HG02938 (cell line): ENCODE results near the gene SPATA46.

Experiments used
- ATAC-seq: cut with Tn5 transposase; IDR thresholded peaks from one replicate; pipeline ENCODE4 v1.9.1; 2021; ENCODE audit warnings: mild to moderate bottlenecking, moderate library complexity; ENCODE audit not compliant: unreplicated experiment

The SPATA46 gene

DNA sequence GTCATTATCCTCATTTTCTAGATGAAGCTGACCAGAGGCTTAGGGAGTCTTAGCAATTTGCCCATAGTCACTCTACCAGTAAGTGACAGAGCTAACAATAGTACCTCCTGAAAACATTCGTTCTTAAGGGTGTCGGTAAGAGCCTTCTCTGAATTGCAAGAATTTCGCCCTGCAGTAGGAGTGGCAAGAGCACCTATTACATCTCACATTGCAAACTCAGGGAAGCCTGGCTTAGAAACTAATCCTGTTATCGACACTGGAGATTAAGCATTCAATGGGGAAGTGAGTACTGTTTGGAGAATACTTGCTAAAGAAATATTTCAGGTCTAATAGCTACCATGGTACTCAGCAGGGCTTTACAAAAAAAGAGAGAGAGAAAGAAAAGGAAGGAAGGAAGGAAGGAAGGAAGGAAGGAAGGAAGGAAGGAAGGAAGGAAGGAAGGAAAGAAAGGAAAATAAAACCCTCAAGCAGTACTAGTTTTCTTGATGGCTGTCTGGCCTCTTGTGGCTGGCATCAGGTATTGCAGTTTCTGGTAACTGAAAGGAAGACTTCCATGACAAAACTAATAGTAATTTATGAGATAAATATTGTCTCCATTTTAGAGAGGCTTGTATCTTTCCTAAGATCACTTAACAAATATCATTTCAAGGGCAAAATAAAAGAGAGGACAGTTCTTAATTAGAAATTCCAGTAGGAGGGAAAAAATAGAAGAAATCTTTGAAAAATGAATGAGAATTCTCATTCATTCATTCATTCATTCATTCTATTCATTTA is 15.3 kb upstream of the SPATA46 start:
- peak; percentile 54 for ATAC-seq

DNA sequence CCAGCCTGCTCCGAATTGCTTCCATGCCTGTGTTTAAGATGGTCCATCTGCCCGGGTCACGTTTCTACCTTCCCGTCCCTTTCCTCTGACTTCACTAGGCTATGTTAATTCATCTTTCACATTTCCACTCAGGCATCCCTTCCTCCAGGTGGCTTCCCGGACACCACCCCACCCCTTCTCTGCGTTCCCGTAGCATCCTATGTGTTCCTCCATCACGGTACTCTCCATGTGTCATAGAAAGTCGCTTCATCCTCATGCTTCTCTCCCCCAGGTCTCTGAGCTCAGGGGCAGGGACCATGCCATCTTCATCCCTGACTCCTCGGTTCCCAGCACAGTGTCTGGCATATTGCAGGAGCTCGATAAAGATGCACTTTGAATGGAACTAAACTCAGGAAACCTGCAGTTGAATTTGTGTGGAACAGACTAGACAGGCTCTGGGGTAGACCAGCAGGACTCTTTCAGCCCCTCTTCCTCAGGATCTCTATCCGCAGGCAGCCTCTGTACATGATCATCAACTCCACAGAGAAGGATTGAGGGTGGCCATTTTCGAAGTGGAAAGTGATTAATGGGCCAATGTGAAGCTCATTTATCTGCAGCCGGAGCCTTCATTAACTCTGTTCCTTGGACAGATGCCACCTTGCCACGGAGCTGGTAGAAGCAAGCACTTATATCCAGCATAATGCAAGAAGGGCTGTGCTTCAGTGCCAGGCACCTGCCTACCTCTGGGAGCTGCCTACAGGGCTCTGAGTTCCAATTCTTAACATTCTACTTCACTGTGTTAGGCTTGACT is 13.9 kb upstream of the SPATA46 start:
- ATAC-seq: no peak

DNA sequence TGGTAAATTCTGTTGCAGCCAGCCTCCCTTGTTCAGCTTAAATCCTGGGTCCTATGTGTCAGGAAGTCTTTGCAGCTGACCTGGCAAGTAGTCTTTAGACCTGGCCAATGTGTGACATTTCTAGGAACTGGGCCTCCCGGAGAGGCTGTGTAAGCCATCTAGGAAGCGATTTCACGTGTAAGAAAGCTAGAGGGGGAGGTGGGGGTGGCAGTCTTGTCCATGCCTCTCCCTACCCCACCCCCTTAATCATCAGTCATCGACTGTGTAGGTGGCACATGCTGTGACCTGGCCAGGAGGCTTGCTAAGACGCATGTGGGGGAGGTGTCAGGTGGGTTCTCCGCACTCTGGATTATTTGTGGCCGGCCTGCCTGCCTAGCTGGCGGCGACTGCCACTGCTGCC is 13.3 kb upstream of the SPATA46 start:
- ATAC-seq: no peak

DNA sequence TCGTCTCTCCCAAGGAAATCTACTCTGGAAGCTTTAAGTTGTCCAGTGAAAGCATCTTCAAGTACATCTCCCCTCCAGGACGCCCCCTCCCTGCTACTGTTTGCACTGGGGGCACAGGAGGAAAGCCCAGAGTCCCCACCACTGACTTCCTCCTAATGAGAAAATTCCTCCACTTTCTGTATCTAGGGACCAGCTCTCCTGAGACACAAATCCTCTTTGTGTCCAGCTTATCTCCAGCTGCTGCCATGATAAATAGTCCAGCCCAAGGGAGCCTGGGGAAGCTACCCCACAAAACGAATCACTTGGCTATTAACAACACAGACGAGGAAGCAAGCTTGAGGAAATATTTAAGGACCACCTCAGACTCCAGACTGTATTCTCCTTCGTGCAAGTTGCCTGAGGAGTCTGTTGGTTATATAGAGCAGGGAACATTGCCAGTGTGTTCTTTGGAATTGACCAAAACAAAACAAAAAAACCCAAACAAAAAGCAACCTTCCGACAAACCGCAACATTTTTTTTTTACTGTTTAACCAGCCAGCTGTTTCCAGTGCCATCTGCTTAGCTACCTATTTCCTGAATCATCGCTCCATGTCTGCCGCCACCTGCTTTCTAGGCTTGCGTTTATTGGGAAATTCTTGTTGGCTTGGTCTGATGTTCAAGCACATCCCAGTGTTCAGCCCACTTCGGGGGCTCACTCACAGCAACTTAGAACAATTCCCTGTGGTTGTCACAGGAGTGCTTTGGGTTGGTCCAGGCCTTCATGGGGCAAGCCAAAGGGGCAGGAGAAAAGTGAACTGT is 12.6 kb upstream of the SPATA46 start:
- ATAC-seq: no peak

DNA sequence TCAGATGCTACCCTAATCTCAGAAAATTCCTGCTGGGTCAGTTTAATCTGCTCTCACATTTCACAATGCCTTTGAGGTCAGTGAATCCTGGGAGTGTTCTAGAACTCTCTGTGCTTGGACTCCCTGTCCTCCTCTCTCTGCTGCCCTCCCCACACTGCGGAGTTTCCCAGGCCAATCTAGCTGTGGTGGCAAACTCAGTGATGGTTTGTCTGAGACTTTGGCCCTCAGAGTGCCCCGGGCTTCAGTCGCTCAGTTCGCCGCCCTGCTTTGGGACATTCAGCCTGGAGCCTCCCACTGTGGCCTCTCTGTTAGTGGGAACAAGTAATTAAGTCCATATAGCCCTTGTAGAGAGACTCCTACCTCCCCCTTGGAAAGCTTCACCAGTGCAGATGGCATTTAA is 12.0 kb upstream of the SPATA46 start:
- ATAC-seq: no peak

DNA sequence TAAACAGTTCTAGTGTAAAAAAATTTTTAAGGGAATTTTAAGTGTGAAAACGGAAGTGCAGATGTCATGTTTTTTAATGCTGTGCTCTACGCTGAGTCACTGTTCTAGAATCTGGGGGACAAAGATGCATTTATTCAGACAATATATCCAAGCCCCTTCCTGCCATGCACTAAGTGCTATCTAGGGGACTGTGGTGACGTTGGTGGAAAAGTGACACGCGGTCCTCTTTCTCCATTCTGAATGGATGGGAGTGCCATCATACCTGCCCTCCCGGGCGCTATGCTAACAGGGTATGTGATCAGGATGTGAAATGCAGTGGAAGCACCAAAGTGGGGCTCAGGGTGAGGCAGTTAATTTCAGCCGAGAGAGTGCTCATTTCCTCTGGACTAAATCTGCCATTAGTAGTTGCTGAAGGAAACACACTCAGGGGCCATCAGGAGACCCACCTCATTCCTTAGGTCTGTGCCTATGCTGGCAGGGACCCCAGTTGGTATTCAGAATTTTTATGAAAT is 11.5 kb upstream of the SPATA46 start:
- no peak for ATAC-seq

DNA sequence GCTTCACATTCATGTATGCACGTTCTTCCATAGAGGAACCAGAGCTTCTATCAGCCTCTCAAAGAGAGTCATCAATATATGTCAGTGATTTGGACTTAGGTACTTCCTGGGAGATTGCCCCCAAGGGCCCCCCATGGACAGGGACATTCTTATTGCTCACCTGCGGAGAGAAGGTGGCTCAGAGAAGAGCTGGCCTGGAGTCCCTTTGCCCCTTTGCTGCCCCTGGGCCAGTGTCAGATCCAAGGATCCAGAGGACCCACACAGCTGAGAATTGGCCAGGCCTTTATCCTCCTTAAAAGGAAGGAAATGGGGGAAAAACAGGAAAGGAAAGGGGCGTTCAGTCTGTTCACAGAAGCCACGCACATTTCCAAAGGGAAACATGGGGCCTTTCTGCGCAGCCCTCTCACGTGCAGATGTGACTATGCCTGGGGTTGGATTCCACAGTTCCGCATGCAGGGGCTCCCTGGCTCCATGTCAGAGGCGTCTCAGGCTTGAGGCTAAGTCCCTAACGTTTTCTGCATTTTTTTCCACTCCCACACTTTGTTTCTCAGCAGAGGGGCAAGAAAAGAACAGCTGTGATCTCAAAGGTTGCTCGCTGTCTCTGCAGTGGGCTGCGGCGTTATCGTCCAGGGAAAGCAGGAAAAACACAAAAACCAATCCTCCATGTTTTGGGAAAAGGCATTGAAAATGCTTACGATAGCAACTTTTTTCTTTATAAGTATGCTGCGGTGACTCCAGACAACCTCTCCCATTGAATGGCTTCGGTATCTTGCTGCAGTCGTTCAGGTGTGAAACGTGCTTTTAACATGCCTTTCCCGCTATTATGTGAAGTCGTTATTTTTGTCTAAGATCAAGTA is 10.8 kb upstream of the SPATA46 start:
- no peak for ATAC-seq

DNA sequence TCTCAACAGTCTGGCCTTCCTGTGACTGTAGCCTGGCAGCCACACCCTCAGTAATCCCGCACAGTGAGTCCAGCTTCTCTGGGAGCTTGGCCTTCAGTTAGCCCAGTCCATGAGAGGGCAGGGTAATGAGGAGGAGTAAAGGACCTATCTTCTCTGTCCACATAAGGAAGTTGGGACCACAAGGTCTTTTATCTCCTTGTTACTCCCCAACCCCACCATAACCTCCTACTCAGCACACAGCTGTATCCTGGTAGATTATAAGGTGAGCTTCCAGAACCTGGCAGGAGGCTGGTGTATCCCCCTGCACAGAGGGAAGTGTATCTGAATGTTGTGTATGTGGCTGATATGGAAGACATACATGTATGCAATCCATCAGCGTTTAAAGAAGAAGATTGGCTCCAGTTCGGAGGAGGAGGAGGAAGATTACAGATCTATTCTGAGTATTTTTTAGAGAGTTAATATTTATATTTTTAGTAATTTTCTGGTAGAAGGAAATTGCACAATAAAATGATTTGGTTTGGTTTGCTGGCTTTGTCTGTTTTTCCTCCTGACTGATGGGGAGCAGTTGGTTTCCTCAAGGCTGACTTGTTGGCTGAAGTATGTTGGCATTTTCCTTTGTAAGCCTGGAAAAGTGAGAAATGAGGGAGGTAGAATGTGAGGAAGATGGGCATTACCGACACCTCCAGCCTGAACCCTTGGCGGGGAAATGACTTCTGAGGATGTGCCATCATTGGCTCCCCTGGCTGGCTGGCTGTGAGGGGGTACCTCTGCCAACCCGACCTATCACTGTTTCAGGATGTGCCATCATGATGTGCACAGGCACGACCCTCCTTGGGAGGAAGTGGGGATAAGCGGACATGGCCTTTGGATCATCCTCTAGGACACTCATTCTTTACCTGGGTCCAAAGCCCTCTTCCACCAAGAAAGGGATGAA is 9.9 kb upstream of the SPATA46 start:
- ATAC-seq: no peak

DNA sequence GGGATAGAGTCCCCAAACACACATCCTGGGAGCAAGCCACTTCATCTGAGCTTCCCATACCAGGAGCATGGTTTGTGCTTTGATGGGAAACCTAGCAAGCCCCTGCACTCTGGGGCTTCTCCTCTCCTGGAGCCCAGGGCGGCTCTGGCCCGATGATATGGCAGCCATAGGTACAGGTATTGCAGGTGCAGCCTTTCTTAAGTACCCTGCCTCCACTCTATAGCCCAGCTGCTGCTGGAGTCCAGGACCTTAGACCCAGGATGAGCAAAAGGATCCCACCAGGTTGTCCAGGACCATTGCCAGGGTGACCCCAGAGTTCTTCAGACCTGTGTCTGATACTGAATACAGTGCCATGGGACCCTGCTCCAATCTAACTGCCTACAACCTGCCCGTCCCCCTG is 9.0 kb upstream of the SPATA46 start:
- no peak for ATAC-seq

DNA sequence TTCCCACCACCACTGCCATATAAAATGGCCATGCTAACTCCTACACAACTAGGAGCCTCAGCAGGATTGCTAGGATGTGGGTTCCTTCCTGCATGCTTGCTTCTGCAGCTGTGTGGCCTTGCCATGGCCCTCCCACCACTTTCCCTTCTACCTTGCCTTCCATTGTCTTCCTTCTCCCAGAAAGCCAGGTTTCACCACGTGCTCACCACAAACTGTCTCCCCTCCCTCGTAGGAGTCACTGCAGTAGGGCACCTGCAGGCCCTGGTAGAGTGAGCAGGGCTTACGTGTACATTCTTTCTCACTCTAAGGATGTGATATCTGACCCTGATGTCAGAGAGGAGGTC is 8.6 kb upstream of the SPATA46 start:
- ATAC-seq: no peak

DNA sequence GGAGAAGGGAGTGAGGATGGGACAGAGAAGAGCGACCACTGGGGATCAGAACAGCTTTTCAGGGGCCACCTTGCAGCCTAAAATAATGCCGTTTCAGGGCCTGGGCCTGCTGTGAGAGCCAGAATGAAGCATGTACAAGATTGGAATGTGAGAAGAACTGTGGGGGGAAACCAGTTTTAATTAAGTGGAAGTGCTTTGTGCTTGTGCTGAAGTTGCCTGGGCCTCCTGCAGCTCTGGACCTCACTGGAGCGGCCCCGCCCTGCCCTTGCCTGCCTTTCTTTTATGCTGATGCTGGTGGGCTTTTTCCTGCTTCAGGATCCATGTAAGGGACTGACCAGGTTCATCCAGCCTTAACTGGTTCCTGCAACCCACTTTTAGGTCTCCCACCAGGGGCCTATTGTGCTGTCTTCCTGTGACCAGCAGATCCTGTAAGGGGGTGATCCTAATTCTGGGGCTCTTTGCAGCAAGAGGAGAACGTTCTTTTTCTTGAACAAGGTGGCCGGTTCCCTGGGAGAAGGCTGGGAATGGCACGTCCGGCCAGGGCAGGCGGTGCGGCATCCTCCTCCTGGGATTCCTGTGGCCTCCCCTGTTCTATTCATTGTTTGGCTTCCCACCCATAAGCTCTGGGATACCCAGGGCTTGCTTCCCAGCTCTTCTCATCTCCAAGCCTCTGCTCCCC is 8.1 kb upstream of the SPATA46 start:
- ATAC-seq: no peak

DNA sequence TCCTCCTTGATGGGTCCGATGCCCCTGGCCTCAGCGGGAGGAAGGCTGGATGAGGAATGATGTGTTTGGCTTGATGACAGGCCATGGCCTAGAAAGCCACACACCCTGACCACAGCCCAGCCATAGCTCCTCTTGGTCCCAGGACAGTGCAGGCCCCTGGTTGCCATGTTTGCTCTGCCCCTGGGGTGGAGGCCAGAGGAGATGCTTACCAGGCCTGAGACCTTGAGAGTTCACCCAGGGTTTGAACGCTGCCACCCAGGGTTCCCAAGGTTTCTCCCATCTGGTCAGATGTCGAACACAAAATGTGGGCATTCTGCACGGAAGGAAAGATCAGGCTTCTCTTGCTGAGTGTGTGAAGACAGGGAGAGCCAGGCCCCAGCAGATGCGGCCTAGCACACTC is 7.5 kb upstream of the SPATA46 start:
- ATAC-seq: no peak

DNA sequence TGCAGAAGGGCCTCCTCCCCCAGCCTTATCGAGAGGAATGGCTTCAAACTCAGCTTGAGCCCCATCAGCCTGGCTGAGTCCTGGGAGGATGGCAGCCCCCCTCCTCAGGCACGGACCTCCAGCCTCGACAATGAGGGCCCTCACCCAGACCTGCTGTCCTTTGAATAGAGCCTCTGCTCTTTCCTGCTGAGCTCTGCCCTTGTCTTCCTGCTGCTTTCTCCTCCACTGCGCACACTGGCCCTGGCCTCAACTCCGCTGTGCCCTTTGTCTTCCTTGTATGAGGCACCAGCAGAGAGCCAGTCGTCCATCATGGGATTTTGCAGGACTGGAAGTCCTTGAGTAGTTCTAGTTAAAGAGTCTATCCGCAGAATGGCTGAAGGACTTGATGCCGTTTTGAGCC is 6.9 kb upstream of the SPATA46 start:
- no peak for ATAC-seq

DNA sequence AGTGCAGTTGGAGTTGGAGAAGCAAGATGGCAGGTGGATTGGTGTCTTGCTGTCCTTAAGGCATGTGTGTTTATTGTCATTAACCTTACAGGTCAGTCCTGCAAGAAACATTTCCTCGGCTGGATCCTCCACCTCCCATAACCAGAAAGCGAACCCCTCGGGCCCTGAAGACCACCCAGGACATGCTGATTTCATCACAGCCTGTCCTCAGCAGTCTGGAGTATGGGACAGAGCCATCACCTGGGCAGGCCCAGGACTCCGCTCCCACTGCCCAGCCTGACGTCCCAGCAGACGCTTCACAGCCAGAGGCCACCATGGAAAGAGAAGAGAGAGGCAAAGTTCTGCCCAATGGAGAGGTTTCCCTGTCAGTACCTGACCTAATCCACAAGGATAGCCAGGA is 6.4 kb upstream of the SPATA46 start:
- no peak for ATAC-seq

DNA sequence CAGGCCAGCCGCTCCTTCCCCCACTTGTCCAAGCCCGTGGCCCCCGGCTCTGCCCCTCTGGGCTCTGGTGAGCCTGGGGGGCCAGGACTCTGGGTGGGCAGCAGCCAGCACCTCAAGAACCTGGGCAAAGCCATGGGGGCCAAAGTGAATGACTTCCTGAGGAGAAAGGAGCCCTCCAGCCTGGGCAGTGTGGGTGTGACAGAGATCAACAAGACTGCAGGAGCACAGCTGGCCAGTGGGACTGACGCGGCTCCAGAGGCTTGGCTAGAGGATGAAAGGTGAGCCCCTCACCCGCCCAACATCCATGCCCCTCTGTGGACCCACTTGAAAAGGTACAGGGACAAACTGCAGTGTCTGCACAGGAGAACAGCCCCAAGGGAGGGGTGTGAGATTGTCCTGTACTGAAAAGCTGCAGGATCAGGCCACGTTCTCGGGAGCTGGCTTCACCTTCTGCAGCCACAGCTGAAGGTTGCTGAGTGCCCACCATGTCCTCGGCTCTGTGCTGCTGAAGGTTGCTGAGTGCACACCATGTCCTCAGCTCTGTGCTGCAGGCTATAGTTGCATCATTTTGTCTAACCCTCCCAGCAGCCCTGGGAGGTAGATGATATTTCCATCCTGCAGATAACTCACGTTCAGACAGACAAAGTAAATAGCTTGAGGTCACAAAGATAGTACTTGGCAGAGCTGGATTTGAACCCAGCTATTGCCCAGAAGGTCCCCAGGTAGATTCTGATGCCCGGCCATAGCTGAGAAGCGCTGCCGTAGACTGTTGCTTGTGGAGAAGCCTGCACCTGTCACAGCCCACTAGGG is 5.5 kb upstream of the SPATA46 start:
- no peak for ATAC-seq

DNA sequence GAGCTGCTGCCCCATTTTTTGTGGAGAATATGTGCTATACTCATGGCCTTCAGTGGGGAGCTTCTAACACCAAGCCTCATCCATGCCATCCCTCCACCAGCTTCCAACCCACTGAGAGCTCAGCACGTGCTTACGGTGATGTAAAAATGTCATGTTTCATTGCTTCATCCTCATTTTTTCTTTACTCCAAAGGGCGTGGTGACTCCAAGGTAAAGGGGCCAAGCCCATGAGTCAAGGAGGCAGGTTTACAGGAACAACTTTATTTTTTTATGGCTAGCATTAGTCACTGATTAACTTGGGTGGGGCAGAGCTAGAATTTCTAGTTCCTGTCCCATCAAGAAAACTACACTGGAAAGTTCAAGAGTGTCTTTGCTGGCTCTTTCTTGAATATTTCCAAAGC is 4.7 kb upstream of the SPATA46 start, which contains the start of gene C1orf226:
Gene C1orf226, plus strand, starts transcription at position 346 of the 400 bp plus-strand sequence. CDS start 174 bp downstream, outside the sequence.
- no peak for ATAC-seq

DNA sequence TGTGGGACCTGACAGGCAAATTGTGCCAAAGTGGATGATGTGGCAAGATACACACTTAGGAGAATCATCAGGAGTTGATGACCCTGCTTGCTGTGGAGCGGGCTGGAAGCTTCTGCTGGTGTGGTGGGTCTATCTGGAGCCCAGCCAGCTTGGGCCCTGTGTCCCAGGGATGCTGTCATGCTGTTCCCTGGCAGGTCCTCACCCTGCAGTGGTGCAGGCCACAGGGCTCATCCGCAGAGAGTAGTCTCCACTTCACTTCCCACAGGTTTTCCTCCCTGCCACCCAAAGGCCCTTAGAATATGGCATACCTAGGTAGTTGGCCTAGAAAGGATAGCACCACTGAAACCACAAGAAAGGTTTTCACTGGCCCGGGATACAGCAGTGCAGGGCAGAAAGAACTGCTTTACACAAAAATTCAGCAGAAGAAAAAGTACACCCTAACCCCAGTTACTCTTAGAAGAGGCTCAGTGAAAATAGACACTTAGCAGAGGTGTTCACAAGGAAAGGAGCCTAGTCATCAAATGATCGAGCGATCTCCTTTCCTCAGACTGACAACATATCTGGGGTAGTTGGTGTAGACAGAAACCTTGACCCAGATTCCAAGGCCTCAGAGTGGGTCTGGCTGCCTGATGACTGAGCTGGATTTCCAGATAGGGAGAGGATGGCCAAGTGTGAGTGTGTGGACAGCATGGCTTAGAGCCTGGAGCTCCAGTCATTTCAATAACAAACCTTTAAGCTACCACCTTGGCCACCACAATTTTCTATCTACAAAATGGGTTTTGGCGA is 3.6 kb upstream of the SPATA46 start:
- no peak for ATAC-seq
